Retina (tissue), 1 donor: Measurements from ENCODE around the gene PLEKHJ1.
"Not testable (repeated sequence)": the region's sequence is repeated elsewhere in the genome, so short reads cannot be mapped to it uniquely, and the experiment has no call there.

ENCODE experiments used
- DNase-seq: peaks from one replicate; pipeline ENCODE4 v3.0.0-alpha.2; 2016

Gene PLEKHJ1, protein sequence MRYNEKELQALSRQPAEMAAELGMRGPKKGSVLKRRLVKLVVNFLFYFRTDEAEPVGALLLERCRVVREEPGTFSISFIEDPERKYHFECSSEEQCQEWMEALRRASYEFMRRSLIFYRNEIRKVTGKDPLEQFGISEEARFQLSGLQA

DNA sequence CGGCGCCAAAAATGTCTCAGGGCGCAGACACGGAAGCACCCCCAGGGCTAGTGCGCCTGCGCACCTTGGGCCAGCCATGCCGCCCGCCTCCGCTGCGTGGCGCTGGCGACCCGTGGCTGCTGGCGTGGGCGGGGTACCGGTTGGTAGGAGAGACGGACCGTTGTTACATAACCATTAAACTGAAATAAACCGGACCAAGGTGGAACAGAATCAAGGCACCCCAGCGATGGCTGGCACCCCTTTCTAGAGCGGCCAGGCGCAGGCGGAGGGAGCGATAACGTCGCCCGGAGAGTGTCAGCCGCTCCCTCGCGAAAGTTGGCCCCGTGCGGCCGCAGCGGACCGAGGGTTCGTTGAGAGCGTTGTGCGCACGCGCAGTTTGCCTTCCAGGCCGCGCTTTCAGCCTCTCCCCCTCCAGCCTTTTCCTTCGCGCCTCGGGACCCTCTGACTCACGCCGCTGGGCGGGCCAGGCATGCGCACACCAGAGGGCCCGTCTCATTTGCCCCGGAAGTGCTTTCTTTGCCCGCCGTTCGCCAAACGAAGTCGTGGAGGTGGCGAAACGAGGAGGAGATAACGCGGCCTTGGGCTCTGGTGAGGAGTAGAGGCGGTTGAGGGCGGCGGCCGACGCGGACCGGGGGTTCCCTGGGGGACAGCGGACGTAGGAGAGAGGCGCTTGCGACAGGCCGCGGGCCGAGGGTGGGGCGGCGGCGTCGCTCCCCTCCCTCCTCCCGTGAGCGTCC is at the start of gene PLEKHJ1, which contains the start of gene SF3A2:
Gene PLEKHJ1, minus strand, starts transcription at position 16 of the 737 bp plus-strand sequence. CDS start 81 bp downstream, outside the sequence.
Gene SF3A2, plus strand, starts transcription at position 511 of the 737 bp plus-strand sequence. CDS start 6,595 bp downstream, outside the sequence.
- DNase-seq, result peak; percentile 100

DNA sequence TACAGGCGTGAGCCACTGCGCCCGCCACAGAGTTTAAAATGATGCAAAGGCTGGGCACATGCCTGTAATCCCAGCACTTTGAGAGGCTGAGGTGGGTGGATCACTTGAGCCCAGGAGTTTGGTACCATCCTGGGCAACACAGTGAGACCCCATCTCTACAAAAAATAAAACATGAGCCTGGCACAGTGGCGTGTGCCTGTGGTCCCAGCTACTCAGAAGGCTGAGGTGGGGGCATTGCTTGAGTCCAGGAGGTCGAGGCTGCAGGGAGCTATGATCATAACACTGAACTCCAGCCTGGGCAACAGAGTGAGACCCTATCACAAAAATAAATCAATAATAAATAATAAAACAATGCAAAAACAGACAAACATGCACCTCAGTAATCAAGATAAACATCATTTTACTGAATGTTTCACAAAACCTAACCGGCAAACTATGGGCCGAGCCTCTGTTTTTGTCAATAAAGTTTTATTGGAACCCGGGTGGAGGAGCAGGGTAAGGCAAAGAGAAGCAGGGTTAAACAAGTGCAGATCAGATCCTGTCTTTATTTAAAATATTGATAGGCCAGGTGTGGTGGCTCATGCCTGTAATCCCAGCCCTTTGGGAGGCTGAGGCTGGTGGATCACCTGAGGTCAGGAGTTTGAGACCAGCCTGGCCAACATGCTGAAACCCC is 47.8 kb upstream of the PLEKHJ1 start:
- no peak for DNase-seq

DNA sequence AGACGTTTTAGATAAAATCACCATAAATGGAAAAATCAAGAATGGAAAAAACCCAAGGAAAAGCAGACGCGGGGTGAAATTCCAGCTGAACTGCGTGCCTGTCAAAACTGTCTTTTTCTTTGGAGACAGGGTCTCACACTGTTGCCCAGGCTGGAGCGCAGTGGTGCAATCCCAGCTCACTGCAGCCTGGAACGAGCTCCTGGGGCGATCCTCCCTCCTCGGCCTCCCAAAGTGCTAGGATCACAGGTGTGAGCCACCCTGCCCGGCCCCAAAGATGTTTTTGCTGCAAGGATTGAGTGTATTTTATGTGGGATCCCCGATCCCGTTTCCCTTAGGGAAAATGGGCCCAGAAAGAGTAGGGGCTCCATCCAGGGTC is 46.7 kb upstream of the PLEKHJ1 start:
- no peak for DNase-seq

DNA sequence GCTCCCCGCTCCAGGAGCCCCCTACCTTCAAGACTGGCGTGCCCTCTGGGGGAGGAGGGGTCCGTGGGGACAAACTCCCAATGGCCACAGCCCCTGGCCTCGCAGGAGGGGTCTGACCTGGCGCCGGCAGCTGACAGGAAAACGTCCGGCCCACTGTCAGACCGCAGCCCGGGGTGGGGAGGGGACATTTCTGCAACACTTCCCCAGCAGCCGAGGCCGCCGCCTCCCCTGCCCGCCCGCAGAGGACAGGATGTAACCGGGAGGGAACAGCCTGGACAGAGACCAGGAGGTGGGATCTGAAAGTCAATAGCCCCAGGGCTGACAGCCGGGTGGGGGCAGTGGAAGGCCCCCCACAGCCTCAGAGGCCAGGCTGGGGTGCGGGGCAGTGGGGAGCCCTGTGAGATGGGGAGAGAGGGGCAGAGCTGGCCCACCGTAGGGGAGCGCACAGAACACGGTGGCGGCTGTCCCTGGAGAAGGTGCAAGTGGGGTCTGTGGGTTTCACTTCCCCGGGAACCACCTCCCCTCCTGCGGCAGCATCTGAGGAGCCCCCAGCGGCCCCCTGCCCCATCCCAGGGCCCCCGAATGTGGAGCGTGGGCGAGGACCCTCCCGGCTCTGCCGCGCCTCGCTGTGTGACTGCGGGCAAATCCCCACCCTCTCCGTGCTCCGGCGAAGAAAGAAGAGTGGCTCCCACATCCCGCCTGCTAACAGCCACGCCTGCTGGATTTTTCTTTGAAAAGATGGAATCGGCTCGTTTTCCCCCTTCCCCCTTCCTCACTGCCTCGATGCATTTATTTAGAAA is 46.1 kb upstream of the PLEKHJ1 start, which contains the start of gene PEAK3:
Gene PEAK3, minus strand, starts transcription at position 114 of the 800 bp plus-strand sequence. CDS start 1,244 bp downstream, outside the sequence.
- DNase-seq, result peak; percentile 47

DNA sequence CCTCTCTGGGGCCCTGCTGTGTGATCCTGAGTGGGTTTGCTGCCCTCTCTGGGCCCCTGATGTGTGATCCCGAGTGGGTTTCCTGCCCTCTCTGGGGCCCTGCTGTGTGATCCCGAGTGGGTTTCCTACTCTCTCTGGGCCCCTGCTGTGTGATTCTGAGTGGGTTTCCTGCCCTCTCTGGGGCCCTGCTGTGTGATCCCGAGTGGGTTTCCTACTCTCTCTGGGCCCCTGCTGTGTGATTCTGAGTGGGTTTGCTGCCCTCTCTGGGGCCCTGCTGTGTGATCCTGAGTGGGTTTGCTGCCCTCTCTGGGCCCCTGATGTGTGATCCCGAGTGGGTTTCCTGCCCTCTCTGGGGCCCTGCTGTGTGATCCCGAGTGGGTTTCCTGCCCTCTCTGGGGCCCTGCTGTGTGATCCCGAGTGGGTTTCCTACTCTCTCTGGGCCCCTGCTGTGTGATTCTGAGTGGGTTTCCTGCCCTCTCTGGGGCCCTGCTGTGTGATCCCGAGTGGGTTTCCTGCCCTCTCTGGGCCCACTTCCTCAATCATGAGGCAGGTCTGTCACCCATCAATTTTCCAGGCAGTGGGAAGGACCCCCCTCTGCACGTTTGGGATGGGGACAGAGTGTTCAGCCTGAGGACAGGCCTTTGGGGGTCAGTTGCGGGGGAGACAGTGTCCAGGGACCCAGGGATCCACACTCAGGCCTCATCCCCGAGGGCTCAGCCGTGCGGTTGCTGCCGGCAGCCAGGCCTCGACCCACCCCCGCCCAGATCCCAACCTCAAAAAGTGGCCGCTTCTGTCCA is 45.3 kb upstream of the PLEKHJ1 start:
- DNase-seq, result not testable (repeated sequence)

DNA sequence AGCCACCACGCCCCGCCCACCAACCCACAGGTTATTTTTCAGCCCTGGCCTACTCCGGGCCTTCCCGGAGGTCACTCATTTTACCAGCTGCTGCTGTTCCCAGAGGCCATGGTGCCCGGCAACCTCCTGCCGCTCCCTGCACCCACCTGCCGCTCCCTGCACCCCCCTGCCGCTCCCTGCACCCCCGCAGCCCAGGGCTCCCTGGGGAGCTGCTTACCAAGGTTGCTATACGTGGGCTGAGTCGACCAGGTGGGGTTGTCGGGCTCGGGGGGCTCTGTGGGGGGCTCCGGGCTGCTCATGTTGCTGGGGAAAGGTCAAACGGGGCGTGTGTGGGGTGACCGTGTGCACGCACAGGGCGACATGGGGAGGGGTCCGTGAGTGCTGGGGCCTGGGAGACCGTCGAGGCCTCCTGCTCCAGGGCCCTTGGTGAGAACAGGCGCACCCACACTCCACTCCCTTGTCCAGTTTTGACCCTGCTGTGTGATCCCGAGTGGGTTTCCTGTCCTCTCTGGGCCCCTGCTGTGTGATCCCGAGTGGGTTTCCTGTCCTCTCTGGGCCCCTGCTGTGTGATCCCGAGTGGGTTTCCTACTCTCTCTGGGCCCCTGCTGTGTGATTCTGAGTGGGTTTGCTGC is 44.6 kb upstream of the PLEKHJ1 start:
- no peak for DNase-seq

DNA sequence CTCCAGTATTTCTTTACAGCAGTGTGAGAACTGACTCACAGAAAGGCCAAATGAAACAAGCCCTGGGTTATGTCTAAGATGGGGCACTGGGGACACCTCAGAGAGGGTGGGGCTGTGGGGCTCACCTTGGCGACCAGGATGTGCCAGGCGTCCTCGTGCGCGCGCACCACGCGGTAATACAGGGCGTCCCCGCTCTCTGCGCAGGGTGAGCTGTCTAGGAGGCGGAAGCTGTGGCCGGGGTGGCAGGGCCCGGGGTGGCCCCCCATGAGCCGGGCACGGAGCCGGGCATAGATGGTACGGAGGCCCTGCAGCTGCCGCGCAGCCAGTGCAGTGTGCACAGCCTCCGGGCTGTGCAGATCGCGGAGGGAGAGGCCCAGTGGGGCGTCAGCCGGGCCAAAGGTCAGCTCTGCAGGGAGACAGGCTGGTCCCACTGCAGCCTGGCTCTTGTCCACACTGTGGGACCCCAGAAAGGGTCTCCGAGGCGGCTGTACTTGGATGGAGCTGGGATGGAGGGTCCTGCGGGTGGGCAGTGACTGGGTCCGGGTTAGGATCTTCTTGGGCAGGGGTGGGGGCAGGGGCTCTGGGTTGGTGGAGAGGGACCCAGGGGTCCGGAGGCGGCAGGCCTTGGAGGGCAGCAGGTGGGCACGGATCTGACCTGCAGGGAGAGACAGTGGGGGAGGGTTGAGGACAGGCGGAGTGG is 42.5 kb upstream of the PLEKHJ1 start:
- no peak for DNase-seq

DNA sequence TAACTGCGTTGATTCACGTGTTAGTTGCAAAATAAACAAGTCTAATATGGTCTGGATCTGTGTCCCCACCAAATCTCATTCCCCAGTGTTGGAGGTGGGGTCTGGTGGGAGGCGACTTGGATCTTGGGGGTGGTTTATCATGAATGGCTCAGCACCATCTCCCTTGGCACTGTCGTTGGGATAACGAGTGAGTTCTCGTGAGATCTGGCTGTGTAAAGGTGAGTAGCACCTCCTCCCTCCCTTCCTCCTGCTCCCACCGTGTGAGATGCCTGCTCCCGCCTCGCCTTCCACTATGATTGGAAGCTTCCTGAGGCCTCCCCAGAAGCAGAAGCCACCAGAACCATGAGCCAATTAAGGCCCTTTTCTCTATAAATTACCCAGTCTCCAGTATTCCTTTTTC is 41.0 kb upstream of the PLEKHJ1 start:
- DNase-seq, result no peak

DNA sequence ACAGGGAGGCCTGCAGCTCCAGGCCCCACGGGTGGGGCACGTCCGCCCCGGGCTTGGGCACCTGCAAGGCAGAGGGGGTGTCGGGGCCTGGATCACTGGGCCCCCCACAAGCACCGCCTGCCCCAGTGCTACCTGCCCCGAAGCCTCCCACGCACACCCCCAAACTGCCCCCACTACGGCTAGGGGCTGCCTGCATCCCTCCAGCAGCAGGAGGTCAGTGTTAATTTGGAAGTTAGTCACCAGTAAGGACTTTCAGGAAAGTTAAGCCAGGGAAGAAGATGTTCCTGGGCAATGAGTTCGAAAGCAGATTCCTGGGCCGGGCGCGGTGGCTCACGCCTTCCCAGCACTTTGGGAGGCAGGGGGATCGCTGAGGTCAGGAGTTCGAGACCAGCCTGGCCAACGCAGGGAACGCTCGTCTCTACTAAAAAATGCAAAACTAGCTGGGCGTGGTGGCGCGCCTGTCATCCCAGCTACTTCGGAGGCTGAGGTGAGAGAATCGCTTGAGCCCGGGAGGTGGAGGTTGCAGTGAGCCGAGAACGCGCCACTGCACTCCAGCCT is 40.4 kb upstream of the PLEKHJ1 start:
- DNase-seq, result no peak

DNA sequence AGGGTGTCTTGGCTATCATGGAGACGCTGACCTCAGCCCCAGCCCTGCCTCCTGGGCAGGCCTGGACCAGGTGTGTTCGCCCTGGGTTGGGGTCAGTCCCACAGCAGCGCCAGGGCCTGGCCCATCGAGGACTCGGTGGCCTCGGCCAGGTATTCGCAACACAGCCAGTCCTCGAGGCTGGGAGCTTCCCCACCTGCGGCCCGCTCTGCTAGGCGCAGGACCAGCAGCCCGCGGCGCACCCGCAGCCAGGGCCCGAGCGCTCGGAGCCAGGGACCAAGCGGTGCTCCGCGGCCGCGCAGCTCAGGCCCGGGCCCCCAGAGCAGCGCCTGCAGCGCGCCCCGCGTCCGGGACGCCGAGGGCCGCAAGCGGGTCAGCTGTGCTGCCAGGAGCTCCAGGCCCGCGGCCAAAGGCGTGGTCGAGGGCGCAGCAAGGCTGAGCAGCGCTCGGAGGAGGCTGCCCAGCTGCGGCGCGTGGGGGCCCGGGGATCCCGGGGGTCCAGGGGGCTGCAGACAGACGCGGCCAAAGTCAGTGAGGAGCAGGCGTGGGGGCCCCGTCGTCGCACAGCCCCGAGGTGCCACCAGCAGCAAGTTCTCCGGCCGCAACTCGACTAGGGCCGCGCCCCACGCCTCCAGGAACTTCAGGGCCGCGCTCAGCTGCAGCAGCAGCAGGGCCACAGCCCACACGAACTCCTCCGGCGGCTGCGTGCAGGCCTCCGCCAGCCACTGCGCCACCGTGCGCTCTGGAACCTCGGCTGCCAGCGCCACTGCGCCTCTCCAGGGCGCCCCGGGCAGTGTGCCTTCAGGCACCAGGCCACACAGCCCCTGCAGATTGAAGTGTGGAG is 39.7 kb upstream of the PLEKHJ1 start:
- no peak for DNase-seq

DNA sequence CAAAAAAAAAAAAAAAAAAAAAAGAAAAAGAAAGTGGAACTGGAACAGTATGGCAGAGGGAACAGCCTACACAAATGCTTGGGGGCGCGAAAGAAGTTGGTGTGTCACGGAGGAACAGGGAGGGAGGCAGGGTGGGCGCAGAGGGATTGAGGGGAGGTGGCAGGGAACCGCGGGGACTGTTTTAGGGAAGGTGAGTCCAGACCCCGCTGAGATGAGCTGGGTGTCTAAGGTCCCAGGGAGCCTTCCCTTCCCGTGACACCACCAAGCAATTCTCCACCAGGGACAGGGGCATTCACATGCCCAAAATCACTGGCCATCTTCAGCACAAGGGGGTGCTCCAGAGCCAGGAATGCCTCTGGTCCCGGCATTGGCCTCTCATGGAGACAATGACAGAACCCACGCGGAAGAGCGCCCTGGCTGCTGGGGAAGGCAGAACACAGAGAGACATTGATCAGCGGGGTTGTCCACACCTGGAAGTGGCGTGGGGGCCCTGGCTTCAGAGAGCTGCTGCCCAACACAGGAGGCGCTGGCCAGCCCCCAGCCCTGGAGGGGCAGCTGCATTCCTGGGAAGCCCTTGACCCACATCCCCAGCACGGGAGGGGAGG is 38.9 kb upstream of the PLEKHJ1 start:
- peak; percentile 83 for DNase-seq

DNA sequence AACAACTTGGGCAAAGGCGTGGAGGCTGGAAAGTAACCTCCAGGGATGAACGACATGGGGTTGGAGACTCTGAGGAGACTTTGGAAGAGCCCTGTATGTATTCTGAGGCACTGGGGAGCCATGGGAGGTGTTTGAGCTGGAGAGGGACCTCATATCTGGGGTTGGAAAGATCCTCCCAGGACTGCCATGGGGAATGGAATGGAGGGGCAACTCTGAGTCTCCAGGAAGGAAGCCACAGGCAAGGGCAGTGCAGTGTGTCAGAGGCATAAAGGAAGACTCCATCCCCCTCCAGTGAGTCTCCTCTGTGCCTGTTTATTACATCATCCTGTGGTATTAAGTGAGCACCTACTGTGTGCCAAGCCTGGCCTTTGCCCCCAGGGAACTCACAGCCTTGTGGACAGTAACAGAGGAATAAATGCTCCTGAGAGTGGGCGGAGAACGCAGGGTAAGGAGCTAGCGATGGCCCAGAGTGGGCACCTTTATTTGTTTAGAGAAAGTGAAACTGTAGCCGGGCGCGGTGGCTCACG is 38.1 kb upstream of the PLEKHJ1 start:
- DNase-seq, result no peak

DNA sequence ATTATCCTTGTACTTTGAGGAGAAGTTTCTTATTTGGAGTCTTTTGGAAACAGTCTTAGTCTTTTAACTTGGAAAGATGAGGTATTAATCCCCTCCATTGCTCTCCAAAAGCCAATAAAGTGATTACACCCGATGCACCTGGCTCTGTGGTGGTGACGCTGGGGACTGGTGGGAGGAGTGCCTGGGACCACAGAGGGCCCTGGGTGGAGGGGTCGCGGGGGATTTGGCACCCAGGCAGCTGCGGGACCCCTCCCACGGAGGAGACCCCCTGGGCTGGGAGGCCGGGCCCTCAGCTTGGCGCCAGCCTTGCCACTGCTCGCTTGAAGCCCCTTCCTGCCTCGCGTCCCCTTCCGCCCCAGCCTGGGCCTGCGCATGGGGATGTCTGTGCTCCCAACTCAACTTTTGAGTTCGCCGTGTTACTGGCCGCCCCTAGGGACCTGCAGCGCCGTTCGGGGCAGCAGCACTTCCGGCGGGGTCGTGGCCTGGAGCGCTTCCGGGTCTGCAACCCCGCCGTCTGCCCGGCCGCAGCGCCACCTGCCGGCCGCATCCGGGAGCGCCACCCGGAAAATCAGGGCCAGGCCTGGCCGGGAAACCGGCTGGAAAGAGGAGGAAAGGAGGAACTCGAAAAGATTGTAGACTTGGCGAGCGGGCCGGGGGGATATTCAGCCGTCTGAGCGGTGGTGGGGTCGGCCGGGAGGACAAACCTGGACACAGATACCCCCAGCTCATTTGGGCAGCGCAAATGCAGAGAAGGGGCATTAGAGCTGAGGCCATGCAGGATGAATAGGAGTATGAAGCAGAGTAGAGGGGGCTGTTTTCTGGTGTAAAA is 37.4 kb upstream of the PLEKHJ1 start:
- DNase-seq, result peak; percentile 89

DNA sequence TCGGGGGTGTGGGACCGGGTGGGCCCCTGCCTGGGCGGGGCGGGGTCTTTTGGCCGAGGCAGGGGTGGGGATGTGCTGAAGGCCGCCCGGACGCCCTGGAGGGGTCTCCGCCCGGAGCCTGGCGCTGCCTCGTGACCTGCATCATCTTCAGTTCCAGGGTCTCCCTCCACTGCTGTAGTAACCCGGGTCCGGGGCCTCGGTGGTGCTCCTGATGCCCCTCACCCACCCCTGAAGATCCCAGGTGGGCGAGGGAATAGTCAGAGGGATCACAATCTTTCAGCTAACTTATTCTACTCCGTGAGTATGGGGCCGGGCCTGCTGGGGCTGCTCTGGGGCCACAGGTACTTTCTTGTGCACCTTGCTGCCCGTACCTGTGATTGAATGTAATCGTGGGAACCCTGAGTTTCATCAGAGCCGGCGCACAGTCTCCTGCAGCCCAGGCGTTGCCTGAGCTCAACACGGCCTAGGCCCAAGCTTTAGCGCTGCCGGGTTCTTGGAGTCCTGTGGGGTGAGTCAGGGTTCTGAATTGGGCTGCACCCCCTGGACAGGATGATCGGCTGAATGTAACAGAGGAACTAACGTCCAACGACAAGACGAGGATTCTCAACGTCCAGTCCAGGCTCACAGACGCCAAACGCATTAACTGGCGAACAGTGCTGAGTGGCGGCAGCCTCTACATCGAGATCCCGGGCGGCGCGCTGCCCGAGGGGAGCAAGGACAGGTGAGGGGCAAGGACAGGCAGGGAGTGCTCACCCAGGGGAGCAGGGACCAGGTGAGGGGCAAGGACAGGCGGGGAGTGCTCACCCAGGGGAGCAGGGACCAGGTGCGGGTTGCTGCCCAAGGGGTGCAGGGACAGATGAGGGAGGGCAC is 35.3 kb upstream of the PLEKHJ1 start:
- DNase-seq, result no peak

DNA sequence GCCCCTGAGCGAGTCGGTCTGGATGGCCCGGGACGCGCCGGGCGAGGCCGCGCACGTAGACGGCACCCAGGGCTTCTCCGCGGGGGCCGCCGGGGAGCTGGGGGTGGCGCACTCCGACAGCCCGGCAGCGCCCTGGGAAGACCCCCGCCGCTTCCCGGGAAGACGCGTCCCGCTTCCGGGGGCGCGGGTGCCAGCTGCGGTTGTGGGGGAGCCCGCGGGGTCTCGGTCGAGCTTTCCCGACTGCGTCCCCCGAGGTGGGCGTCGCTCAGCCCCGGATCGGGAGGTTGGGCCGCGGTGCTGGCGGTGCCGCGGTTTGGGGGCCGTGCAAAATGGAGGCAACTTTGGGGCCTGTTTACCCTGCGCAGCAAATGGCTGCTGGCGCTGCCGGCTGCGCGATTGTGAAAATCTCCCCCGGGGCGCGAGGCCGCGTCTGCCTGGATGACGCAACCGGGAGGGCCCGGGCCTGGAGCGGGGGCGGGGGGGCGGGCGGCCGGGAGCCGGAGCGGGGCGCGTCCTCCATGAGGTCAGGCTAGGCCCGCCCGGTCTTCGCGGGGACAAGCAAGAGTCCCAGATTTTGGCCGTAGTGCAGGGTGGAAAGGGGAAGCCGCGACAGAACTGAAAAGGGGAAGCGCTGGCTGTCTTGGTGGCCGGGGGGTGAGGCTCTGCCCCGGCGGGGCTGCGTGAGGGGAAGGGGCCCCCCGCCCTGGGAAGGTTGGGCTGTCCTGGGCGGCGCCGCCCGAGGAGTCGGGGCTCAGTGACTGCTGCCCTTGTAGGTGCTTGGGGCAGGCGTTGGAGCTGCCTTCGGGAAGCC is 34.5 kb upstream of the PLEKHJ1 start:
- DNase-seq, result peak; percentile 59

DNA sequence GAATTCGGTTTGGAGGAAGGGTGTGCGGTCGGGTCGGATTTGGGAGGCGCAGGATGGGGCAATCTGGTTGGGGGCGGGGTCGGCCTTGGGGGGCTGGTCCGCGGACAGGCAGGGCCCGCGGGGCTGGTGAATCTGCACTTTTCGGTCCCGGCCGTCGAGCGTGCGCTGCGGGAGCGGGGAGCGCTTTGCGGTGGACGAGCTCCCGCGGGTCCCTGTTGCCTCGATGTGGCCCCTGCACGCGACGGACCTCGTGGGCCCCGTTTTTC is 34.0 kb upstream of the PLEKHJ1 start:
- no peak for DNase-seq
